ENCODE data around the gene PDP2. TPM values are rescaled to one million over a fixed set of nuclear protein-coding genes. Genes with fewer than 3 reads are reported as not detected.

Gene PDP2
- total and polyA plus RNA-seq, 9 of the 15 experiments (the other 6 are each of a cell fraction or from before 2014, with no cell fraction given) = 2.5 to 24.3 (median 7.2) TPM

- Histone ChIP-seq H3K4me1 (replicated peaks in 1 of 2; ENCODE audit: control insufficient read depth in 2 of 2, insufficient read depth in 2 of 2, low read length in 2 of 2) (peaks cover 4 to 18% of the 10 kb centered on the region in 2 experiments; a peak in 2 of 5 replicates), H3K27ac (ENCODE audit: extremely low read depth, low read depth, low read length) (no peak overlapping the region), H3K4me3 (no peak overlapping the region), H3K4me2 (ENCODE audit: insufficient read depth, low read length) (no peak overlapping the region), H3K27me3 (ENCODE audit: control insufficient read depth in 2 of 2, insufficient read depth in 2 of 2, low read length in 2 of 2) (peaks cover 18 to 20% of the 10 kb centered on the region in 2 experiments; a peak in 4 of 5 replicates), H2AFZ (ENCODE audit: low read depth, low read length) (no peak overlapping the region; the same call in 1 of the 2 replicates), H3K36me3 (ENCODE audit: control insufficient read depth, insufficient read depth, low read length) (no peaks in the 10 kb centered on the region), H3K9me3 (replicated peaks; ENCODE audit: control insufficient read depth, insufficient read depth, low read depth, low read length) (no peaks in the 10 kb centered on the region), H3K79me2 (ENCODE audit: control insufficient read depth, insufficient read depth, low read length) (no peaks in the 10 kb centered on the region), H3K9ac (ENCODE audit: insufficient read depth in 1 of 2, low read depth in 2 of 2, low read length in 2 of 2) (no peak overlapping the region), H3K9me1 (ENCODE audit: control insufficient read depth, insufficient read depth, low read length) (no peaks in the 10 kb centered on the region), H4K20me1 (replicated peaks; ENCODE audit: control insufficient read depth, insufficient read depth, low read length) (0 out of 2 replicates have a peak, but pooled peaks cover 4% of the 10 kb centered on the region)
- TF ChIP-seq CBFA2T3 (IDR thresholded peaks at IDR 0.05) = no peak
- TF ChIP-seq, protein P1, sequence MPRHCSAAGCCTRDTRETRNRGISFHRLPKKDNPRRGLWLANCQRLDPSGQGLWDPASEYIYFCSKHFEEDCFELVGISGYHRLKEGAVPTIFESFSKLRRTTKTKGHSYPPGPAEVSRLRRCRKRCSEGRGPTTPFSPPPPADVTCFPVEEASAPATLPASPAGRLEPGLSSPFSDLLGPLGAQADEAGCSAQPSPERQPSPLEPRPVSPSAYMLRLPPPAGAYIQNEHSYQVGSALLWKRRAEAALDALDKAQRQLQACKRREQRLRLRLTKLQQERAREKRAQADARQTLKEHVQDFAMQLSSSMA (CRISPR knock-in tag; IDR thresholded peaks at IDR 0.05) = no peak
- TF ChIP-seq, protein P2, sequence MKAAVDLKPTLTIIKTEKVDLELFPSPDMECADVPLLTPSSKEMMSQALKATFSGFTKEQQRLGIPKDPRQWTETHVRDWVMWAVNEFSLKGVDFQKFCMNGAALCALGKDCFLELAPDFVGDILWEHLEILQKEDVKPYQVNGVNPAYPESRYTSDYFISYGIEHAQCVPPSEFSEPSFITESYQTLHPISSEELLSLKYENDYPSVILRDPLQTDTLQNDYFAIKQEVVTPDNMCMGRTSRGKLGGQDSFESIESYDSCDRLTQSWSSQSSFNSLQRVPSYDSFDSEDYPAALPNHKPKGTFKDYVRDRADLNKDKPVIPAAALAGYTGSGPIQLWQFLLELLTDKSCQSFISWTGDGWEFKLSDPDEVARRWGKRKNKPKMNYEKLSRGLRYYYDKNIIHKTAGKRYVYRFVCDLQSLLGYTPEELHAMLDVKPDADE (conservative IDR thresholded peaks at IDR 0.05; ENCODE audit: control insufficient read depth, low read depth, low read length) = no peak
- BruUV-seq (replicated peaks) = no TSS peak
- ATAC-seq (peak; percentile 28; the same call in 2 of the 3 replicates), DNase-seq (ENCODE audit: extremely low read depth in 1 of 4, low spot score in 3 of 4) (no peak), FAIRE-seq (no peak)
- in situ Hi-C loops (cut with MboI) (no loop called here), intact Hi-C loops (cut with micrococcal nuclease) (no loop called here)
- CTCF ChIA-PET (ENCODE audit: low intra/inter-chr PET ratio) = no interaction called here
- POLR2A ChIA-PET = interaction anchor here (0.6 to 1.5 kb wide), 5 partner anchors 9 to 30 kb away, joined by 3 to 6 read pairs (median 3); partner anchors contain the start of gene NAE1
- WGBS (ENCODE audit: insufficient coverage, low coverage, missing lambda C conversion rate) = 31% methylated on average over 2 of the region's 2 CpGs
These were observed 37.1 kb upstream of the PDP2 start for GRCh38 chr16:66843191-66843590.

- H3K27me3 ChIP-seq (ENCODE audit: control insufficient read depth in 2 of 2, insufficient read depth in 2 of 2, low read length in 2 of 2) = peaks cover 18 to 20% of the 10 kb centered on the region in 2 experiments; a peak in 4 of 5 replicates
- intact Hi-C loops (cut with micrococcal nuclease) (no loop called here), in situ Hi-C loops (cut with MboI) (no loop called here)
- 18% methylated on average over 12 of the region's 14 CpGs for WGBS (ENCODE audit: insufficient coverage, low coverage, missing lambda C conversion rate)
- H3K4me3 ChIP-seq = no peak overlapping the region
- H3K9me1 ChIP-seq (ENCODE audit: control insufficient read depth, insufficient read depth, low read length) = no peaks in the 10 kb centered on the region
- H3K36me3 ChIP-seq (ENCODE audit: control insufficient read depth, insufficient read depth, low read length) = no peaks in the 10 kb centered on the region
- no peaks in the 10 kb centered on the region for H3K79me2 ChIP-seq (ENCODE audit: control insufficient read depth, insufficient read depth, low read length)
- FAIRE-seq (no peak), ATAC-seq (no peak), DNase-seq (ENCODE audit: extremely low read depth in 1 of 4, low spot score in 3 of 4) (no peak)
- H3K9me3 ChIP-seq (replicated peaks; ENCODE audit: control insufficient read depth, insufficient read depth, low read depth, low read length) = no peaks in the 10 kb centered on the region
- no peak overlapping the region for H3K4me2 ChIP-seq (ENCODE audit: insufficient read depth, low read length)
- no peak overlapping the region for H3K9ac ChIP-seq (ENCODE audit: insufficient read depth in 1 of 2, low read depth in 2 of 2, low read length in 2 of 2)
- H3K27ac ChIP-seq (ENCODE audit: extremely low read depth, low read depth, low read length) = no peak overlapping the region
- BruUV-seq (replicated peaks) = no TSS peak
- H2AFZ ChIP-seq (ENCODE audit: low read depth, low read length) = no peak overlapping the region
- H4K20me1 ChIP-seq (replicated peaks; ENCODE audit: control insufficient read depth, insufficient read depth, low read length) = 0 out of 2 replicates have a peak, but pooled peaks cover 4% of the 10 kb centered on the region
- H3K4me1 ChIP-seq (replicated peaks in 1 of 2; ENCODE audit: control insufficient read depth in 2 of 2, insufficient read depth in 2 of 2, low read length in 2 of 2) = peaks cover 12 to 22% of the 10 kb centered on the region in 2 experiments; a peak in 3 of 5 replicates
- CTCF ChIA-PET (ENCODE audit: low intra/inter-chr PET ratio) = no interaction called here
- POLR2A ChIA-PET = interaction anchor here (0.8 to 1.5 kb wide), 4 partner anchors 9 to 17 kb away, joined by 3 to 6 read pairs (median 4); partner anchors contain the start of gene NAE1
- TF ChIP-seq ZNF699 (CRISPR knock-in tag; IDR thresholded peaks at IDR 0.05; ENCODE audit: insufficient replicate concordance) (no peak), FUS (optimal IDR thresholded peaks at IDR 0.05; ENCODE audit: low read depth, low read length) (no peak), EWSR1 (IDR thresholded peaks at IDR 0.05; ENCODE audit: borderline replicate concordance, low read depth, partially characterized antibody) (no peak)
- TF ChIP-seq, protein P3, sequence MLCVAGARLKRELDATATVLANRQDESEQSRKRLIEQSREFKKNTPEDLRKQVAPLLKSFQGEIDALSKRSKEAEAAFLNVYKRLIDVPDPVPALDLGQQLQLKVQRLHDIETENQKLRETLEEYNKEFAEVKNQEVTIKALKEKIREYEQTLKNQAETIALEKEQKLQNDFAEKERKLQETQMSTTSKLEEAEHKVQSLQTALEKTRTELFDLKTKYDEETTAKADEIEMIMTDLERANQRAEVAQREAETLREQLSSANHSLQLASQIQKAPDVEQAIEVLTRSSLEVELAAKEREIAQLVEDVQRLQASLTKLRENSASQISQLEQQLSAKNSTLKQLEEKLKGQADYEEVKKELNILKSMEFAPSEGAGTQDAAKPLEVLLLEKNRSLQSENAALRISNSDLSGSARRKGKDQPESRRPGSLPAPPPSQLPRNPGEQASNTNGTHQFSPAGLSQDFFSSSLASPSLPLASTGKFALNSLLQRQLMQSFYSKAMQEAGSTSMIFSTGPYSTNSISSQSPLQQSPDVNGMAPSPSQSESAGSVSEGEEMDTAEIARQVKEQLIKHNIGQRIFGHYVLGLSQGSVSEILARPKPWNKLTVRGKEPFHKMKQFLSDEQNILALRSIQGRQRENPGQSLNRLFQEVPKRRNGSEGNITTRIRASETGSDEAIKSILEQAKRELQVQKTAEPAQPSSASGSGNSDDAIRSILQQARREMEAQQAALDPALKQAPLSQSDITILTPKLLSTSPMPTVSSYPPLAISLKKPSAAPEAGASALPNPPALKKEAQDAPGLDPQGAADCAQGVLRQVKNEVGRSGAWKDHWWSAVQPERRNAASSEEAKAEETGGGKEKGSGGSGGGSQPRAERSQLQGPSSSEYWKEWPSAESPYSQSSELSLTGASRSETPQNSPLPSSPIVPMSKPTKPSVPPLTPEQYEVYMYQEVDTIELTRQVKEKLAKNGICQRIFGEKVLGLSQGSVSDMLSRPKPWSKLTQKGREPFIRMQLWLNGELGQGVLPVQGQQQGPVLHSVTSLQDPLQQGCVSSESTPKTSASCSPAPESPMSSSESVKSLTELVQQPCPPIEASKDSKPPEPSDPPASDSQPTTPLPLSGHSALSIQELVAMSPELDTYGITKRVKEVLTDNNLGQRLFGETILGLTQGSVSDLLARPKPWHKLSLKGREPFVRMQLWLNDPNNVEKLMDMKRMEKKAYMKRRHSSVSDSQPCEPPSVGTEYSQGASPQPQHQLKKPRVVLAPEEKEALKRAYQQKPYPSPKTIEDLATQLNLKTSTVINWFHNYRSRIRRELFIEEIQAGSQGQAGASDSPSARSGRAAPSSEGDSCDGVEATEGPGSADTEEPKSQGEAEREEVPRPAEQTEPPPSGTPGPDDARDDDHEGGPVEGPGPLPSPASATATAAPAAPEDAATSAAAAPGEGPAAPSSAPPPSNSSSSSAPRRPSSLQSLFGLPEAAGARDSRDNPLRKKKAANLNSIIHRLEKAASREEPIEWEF (CRISPR knock-in tag; IDR thresholded peaks at IDR 0.05) = no peak
These were observed 36.3 kb upstream of the PDP2 start for GRCh38 chr16:66844009-66844341.

All from K562 (cell line).